CD4-positive, alpha-beta T cell (primary cell): ENCODE data around the gene ENPP7. TPM values are rescaled to one million over a fixed set of nuclear protein-coding genes. Genes with fewer than 3 reads are reported as not detected.

ENCODE experiments used
- ATAC-seq: fragments of 200-7000 bp; cut with Tn5 transposase; one replicate; pipeline ENCODE4 v1.10.0; 2022; ENCODE audit warnings: mild to moderate bottlenecking; ENCODE audit not compliant: poor library complexity
- CTCF ChIA-PET: fragments of 350-600 bp; sonication (Branson Sonifier 250); formaldehyde crosslinking; loops from one replicate; lab custom pipeline; 2021; ENCODE audit warnings: antibody characterized with exemption, inconsistent platforms; lab: Charles Lee
- POLR2A ChIA-PET: fragments of 350-600 bp; sonication (Branson Sonifier 250); formaldehyde crosslinking; loops from one replicate; lab custom pipeline; 2021; ENCODE audit warnings: antibody characterized with exemption, inconsistent platforms; lab: Charles Lee
- DNase-seq, 14 experiments: peaks; one replicate each; pipeline ENCODE4 v3.0.0-alpha.2; 2013 to 2020; ENCODE audit warnings: mixed read lengths in 2 of 14
- H3K27ac ChIP-seq, 2 donors: one replicate each; pipeline versions ENCODE4 v1.5.1 to v1.7.0; 2013; ENCODE audit warnings: low read length in 2 of 2, low read depth in 1 of 2, mild to moderate bottlenecking in 1 of 2
- H3K27me3 ChIP-seq, 2 experiments: 1 replicate in 1 of 2; 2 replicates in 1 of 2; pipeline versions ENCODE4 v1.6.1 to v1.7.0; 2013; ENCODE audit warnings: low read length in 2 of 2, control low read depth in 1 of 2, mild to moderate bottlenecking in 1 of 2, moderate library complexity in 1 of 2; ENCODE audit not compliant: insufficient read depth in 2 of 2, control insufficient read depth in 1 of 2
- H3K36me3 ChIP-seq: one replicate; pipeline ENCODE4 v1.6.1; 2013; ENCODE audit warnings: low read length, control low read depth; ENCODE audit not compliant: insufficient read depth
- H3K4me1 ChIP-seq: one replicate; pipeline ENCODE4 v1.6.1; 2013; ENCODE audit warnings: low read length, control low read depth; ENCODE audit not compliant: insufficient read depth
- H3K4me3 ChIP-seq: one replicate; pipeline ENCODE4 v1.5.1; 2013; ENCODE audit warnings: mild to moderate bottlenecking, low read length, moderate library complexity
- H3K9me3 ChIP-seq, 2 experiments: 1 replicate in 1 of 2; 2 replicates in 1 of 2; pipeline versions ENCODE4 v1.6.1 to v1.7.0; 2013; ENCODE audit warnings: low read length in 2 of 2, mild to moderate bottlenecking in 2 of 2, control low read depth in 1 of 2, moderate library complexity in 1 of 2; ENCODE audit not compliant: control insufficient read depth in 1 of 2, insufficient read depth in 1 of 2
- H3K27ac Mint-ChIP-seq: one replicate; pipeline ENCODE4 v1.8.0; 2020; ENCODE audit warnings: mixed read lengths
- H3K27me3 Mint-ChIP-seq: one replicate; pipeline ENCODE4 v1.8.0; 2021; ENCODE audit warnings: mixed read lengths
- H3K36me3 Mint-ChIP-seq: one replicate; pipeline ENCODE4 v1.8.0; 2021; ENCODE audit warnings: low read depth, mixed read lengths
- H3K4me1 Mint-ChIP-seq: one replicate; pipeline ENCODE4 v1.8.0; 2021; ENCODE audit warnings: low read depth, mixed read lengths
- H3K4me3 Mint-ChIP-seq: one replicate; pipeline ENCODE4 v1.8.0; 2020; ENCODE audit warnings: mild to moderate bottlenecking, mixed read lengths
- H3K9me3 Mint-ChIP-seq: one replicate; pipeline ENCODE4 v1.8.0; 2020; ENCODE audit warnings: mixed read lengths
- CTCF ChIP-seq: fragments of 200-600 bp; IDR thresholded peaks from one replicate; pipeline ENCODE4 v1.8.0; 2022; ENCODE audit warnings: antibody characterized with exemption, mild to moderate bottlenecking
- intact Hi-C, 2 experiments: fragments of 100-400 bp; cut with DNase I in 1 of 2; cut with micrococcal nuclease in 1 of 2; formaldehyde crosslinking; loops; one replicate each; pipeline versions ENCODE4 v1.15.1 to v1.9.0; 2023 to 2025; cut with DNase I, micrococcal nuclease
- total RNA-seq, 174 experiments: library from RNA in 2 of 174; stranded (reverse) in 2 of 174; gene quantifications; one replicate each; pipeline ENCODE4 v1.2.3 and lab custom pipeline; 2021 to 2026

Gene ENPP7
- total RNA-seq, 2 experiments from 2014 or later: not detected

GRCh38 chr17:79774561-79774975 is 43.8 kb downstream of the ENPP7 start:
- no peaks in the 10 kb centered on the region for H3K36me3 Mint-ChIP-seq
- Histone ChIP-seq H3K4me1 (peaks cover 21% of the 10 kb centered on the region), H3K27me3 (peaks cover 47 to 62% of the 10 kb centered on the region in 2 experiments), H3K36me3 (no peaks in the 10 kb centered on the region), H3K27ac (no peak overlapping the region), H3K9me3 (peaks cover 0 to 10% of the 10 kb centered on the region in 2 experiments), H3K4me3 (no peak overlapping the region)
- no peak overlapping the region for H3K27ac Mint-ChIP-seq
- DNase-seq: no peak
- ChIA-PET POLR2A (interaction anchor here (1.1 kb wide), 1 partner anchor 60 kb away, joined by 4 read pairs; no protein-coding TSS in a partner anchor), CTCF (interaction anchor here (1.0 to 1.1 kb wide), 2 partner anchors 15 to 33 kb away, joined by 3 to 4 read pairs; no protein-coding TSS in a partner anchor)
- peaks cover 74% of the 10 kb centered on the region for H3K27me3 Mint-ChIP-seq
- H3K4me3 Mint-ChIP-seq: no peak overlapping the region
- TF ChIP-seq CTCF: no peak
- ATAC-seq: no peak
- H3K4me1 Mint-ChIP-seq: peaks cover 18% of the 10 kb centered on the region
- intact Hi-C loops: no loop called here
- no peaks in the 10 kb centered on the region for H3K9me3 Mint-ChIP-seq

- ATAC-seq (no peak), DNase-seq (no peak)
- H3K4me3 Mint-ChIP-seq: peak overlapping the region; percentile 20
- H3K9me3 Mint-ChIP-seq: no peaks in the 10 kb centered on the region
- no peaks in the 10 kb centered on the region for H3K36me3 ChIP-seq
- peaks cover 77% of the 10 kb centered on the region for H3K27me3 Mint-ChIP-seq
- peaks cover 21% of the 10 kb centered on the region for H3K4me1 ChIP-seq
- intact Hi-C loops: no loop called here
- H3K4me1 Mint-ChIP-seq: peaks cover 18% of the 10 kb centered on the region
- peaks cover 0 to 12% of the 10 kb centered on the region in 2 experiments for H3K9me3 ChIP-seq
- H3K27ac ChIP-seq: no peak overlapping the region
- H3K27me3 ChIP-seq: peaks cover 49 to 65% of the 10 kb centered on the region in 2 experiments
- ChIA-PET POLR2A (interaction anchor here (1.6 kb wide), 1 partner anchor 23 kb away, joined by 5 read pairs; no protein-coding TSS in a partner anchor), CTCF (interaction anchor here (1.0 to 1.1 kb wide), 3 partner anchors 14 to 69 kb away, joined by 3 to 4 read pairs (median 4); no protein-coding TSS in a partner anchor)
- no peaks in the 10 kb centered on the region for H3K36me3 Mint-ChIP-seq
- TF ChIP-seq CTCF: no peak
- no peak overlapping the region for H3K4me3 ChIP-seq
- no peak overlapping the region for H3K27ac Mint-ChIP-seq
These were observed 44.9 kb downstream of the ENPP7 start for GRCh38 chr17:79775632-79776031.

DNA sequence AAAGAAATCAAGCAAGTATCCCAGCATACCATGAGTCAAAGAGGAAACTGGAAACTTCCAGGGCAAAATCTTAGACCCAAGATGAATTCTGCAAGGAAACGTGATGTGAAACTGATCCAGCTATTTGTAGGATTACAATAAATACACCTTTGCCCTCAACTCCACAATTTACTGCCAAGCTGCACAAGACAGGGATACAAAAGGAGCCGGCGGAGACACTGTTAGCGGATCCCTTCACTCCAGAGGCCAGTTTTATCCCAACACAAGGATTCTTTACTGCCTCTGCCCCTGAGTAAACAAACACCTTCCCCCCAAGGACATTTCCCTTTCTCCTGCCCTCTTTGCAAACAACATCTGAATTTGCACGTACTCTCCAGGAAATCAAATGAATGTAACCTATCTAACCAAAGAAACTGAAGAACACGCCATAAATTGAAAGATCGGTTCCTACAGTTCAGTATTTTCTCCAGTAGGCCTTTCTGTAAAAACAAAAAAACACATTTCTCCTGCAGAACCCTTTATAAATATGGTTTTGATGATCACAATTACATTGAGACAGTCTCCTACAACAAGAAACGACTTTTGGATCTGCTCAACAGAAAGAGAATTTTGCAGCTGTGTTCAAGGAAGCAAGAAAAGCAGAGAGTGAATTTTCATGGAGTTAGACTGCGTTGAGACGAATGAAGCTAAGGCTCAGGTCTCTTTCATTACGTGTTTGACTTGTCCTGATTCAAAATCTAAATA is 45.8 kb downstream of the ENPP7 start:
- Mint-ChIP-seq H3K4me1 (peaks cover 26% of the 10 kb centered on the region), H3K9me3 (no peaks in the 10 kb centered on the region), H3K4me3 (peak overlapping the region; percentile 48), H3K27me3 (peaks cover 85% of the 10 kb centered on the region), H3K36me3 (no peaks in the 10 kb centered on the region), H3K27ac (no peak overlapping the region)
- peaks cover 54 to 74% of the 10 kb centered on the region in 2 experiments for H3K27me3 ChIP-seq
- no peak for ATAC-seq
- H3K4me1 ChIP-seq: peaks cover 21% of the 10 kb centered on the region
- POLR2A ChIA-PET: interaction anchor here (1.1 to 1.9 kb wide), 5 partner anchors 20 to 68 kb away, joined by 3 to 9 read pairs (median 4); partner anchors contain the start of gene CBX8
- intact Hi-C loops: no loop called here
- no peak overlapping the region for H3K4me3 ChIP-seq
- no peaks in the 10 kb centered on the region for H3K36me3 ChIP-seq
- CTCF ChIA-PET: interaction anchor here (1.1 kb wide), 1 partner anchor 68 kb away, joined by 4 read pairs; no protein-coding TSS in a partner anchor
- TF ChIP-seq CTCF: no peak
- H3K9me3 ChIP-seq: peaks cover 0 to 12% of the 10 kb centered on the region in 2 experiments
- no peak overlapping the region for H3K27ac ChIP-seq
- no peak for DNase-seq
